RWPE2 (cell line): Measurements from ENCODE around the gene PDIK1L.

Experiments
- ATAC-seq: fragments of 200-7000 bp; cut with Tn5 transposase; 3 replicates; pipeline ENCODE4 v1.9.1; 2021; ENCODE audit warnings: low read depth
- DNase-seq: peaks from one replicate; pipeline ENCODE4 v3.0.0-alpha.2; 2020; ENCODE audit warnings: low spot score
- H3K27ac ChIP-seq: fragments of 450-650 bp; 2 replicates; pipeline ENCODE4 v1.5.1; 2017; ENCODE audit warnings: mild to moderate bottlenecking; ENCODE audit not compliant: poor library complexity, severe bottlenecking
- H3K27me3 ChIP-seq: fragments of 250-450 bp; sonication (Bioruptor Pico); 2 replicates; pipeline ENCODE4 v1.5.1; 2021; ENCODE audit warnings: mild to moderate bottlenecking, moderate library complexity; ENCODE audit not compliant: insufficient read depth, poor library complexity, severe bottlenecking
- H3K36me3 ChIP-seq: fragments of 250-450 bp; sonication (Bioruptor Pico); 2 replicates; pipeline ENCODE4 v1.5.1; 2020; ENCODE audit warnings: low read depth, mild to moderate bottlenecking, moderate library complexity
- H3K4me1 ChIP-seq: fragments of 250-450 bp; sonication (Bioruptor Pico); 2 replicates; pipeline ENCODE4 v1.5.1; 2021; ENCODE audit warnings: mild to moderate bottlenecking, moderate library complexity; ENCODE audit not compliant: insufficient read depth, poor library complexity, severe bottlenecking
- H3K4me3 ChIP-seq: fragments of 250-450 bp; sonication (Bioruptor Pico); 2 replicates; pipeline ENCODE4 v1.5.1; 2021; ENCODE audit warnings: mild to moderate bottlenecking, moderate library complexity; ENCODE audit not compliant: severe bottlenecking
- H3K9me3 ChIP-seq: fragments of 250-450 bp; sonication (Bioruptor Pico); 2 replicates; pipeline ENCODE4 v1.5.1; 2021; ENCODE audit warnings: mild to moderate bottlenecking, moderate library complexity; ENCODE audit not compliant: severe bottlenecking
- TF ChIP-seq, protein P1 (sequence below): fragments of 450-650 bp; IDR thresholded peaks from one replicate; pipeline ENCODE4 v1.5.1; 2017; ENCODE audit warnings: mild to moderate bottlenecking, moderate library complexity; ENCODE audit not compliant: poor library complexity, severe bottlenecking

PDIK1L gene

DNA sequence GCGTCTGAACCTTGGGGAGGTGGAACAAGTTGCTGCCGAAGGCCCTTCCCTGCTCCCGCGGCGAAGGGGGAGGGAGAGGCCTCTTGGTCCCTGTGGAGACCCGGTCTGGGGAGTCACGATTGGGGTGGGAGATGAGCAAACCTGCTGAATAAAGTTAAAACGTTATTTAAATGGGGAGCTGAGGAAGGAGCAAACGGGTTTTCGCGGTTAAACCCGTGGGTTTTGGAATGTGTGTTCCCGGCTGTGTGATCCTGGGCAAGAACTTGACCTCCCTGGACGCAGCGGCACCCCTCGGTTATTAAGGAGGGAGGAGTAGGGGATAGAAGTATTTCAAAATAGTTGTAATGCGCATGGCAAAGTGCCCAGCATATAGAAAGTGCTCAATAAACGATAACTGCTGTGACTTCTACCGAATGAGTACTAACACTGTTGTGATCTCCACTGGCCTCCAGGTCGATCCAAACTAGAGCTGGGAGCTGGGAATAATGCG is 50.6 kb downstream of the PDIK1L start:
- ATAC-seq, result no peak
- H3K4me1 ChIP-seq, result no peaks in the 10 kb centered on the region
- no peaks in the 10 kb centered on the region for H3K9me3 ChIP-seq
- H3K27me3 ChIP-seq, result peaks cover 5% of the 10 kb centered on the region
- H3K27ac ChIP-seq, result no peak overlapping the region
- H3K4me3 ChIP-seq, result peak overlapping the region; percentile 35
- TF ChIP-seq, protein P1, sequence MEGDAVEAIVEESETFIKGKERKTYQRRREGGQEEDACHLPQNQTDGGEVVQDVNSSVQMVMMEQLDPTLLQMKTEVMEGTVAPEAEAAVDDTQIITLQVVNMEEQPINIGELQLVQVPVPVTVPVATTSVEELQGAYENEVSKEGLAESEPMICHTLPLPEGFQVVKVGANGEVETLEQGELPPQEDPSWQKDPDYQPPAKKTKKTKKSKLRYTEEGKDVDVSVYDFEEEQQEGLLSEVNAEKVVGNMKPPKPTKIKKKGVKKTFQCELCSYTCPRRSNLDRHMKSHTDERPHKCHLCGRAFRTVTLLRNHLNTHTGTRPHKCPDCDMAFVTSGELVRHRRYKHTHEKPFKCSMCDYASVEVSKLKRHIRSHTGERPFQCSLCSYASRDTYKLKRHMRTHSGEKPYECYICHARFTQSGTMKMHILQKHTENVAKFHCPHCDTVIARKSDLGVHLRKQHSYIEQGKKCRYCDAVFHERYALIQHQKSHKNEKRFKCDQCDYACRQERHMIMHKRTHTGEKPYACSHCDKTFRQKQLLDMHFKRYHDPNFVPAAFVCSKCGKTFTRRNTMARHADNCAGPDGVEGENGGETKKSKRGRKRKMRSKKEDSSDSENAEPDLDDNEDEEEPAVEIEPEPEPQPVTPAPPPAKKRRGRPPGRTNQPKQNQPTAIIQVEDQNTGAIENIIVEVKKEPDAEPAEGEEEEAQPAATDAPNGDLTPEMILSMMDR, result no peak
- H3K36me3 ChIP-seq, result no peaks in the 10 kb centered on the region
- no peak for DNase-seq

GRCh38 chr1:26163684-26164035 is 52.0 kb downstream of the PDIK1L start:
- Histone ChIP-seq H3K27ac (no peak overlapping the region), H3K9me3 (no peaks in the 10 kb centered on the region), H3K36me3 (no peaks in the 10 kb centered on the region), H3K27me3 (peaks cover 5% of the 10 kb centered on the region), H3K4me1 (no peaks in the 10 kb centered on the region), H3K4me3 (peak overlapping the region; percentile 25)
- ATAC-seq (no peak), DNase-seq (no peak)
- TF ChIP-seq, protein P1, result no peak

DNA sequence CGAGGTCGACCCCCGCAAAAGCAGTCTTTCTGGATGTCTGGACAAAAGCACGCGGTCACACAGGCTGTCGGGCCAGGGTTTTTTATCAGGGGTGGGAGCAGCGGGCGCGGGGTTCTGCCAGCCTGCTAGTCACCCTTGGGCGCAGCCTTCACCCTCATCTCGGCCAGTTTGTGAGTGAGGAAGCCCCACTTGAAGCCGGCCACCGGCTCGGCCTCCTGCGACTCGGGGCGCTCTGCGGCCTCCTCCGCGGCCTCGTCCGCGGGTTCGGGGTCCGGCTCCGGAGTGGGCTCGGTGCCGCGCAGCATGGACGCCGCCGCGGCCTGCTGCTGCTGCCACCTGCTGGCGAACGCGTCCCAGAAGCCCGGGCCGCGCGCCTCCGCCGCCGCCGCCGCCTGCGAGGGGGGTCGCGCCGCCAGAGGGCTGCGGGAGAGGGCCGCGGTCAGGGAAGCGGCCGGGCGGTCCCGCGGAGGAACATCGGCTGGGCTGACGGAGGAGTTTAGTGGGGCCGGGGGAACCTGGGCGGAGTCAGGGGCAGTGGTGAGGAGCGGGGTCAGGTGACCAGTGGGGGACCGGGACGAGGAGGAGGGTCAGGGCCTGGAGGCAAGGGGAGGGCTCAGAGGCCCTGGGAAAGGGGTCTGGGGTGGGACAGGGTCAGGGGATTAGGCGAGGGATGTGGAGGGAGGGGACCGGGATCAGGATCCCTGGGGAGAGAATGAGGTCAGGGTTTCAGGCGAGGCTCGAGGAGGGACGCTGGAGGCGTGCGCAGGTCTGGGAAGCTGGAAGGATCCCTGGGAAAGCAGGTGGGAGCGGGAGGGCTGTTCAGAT is 52.6 kb downstream of the PDIK1L start:
- Histone ChIP-seq H3K27ac (no peak overlapping the region), H3K4me1 (no peaks in the 10 kb centered on the region), H3K27me3 (peaks cover 5% of the 10 kb centered on the region), H3K9me3 (no peaks in the 10 kb centered on the region), H3K4me3 (peak overlapping the region; percentile 25), H3K36me3 (no peaks in the 10 kb centered on the region)
- TF ChIP-seq, protein P1, result peak; percentile 96
- ATAC-seq (peak; percentile 53), DNase-seq (no peak)

GRCh38 chr1:26164861-26165842 is 53.5 kb downstream of the PDIK1L start:
- Histone ChIP-seq H3K9me3 (no peaks in the 10 kb centered on the region), H3K4me3 (no peak overlapping the region), H3K27ac (no peak overlapping the region), H3K27me3 (peaks cover 5% of the 10 kb centered on the region), H3K4me1 (no peaks in the 10 kb centered on the region), H3K36me3 (no peaks in the 10 kb centered on the region)
- ATAC-seq (no peak), DNase-seq (no peak)
- TF ChIP-seq, protein P1, result no peak
